Prostate gland (tissue), 2 donors: Measurements from ENCODE around the gene RHPN2. TPM values are rescaled to one million over a fixed set of nuclear protein-coding genes. Genes with fewer than 3 reads are reported as not detected.

Source experiments
- DNase-seq: peaks from one replicate; pipeline ENCODE4 v3.0.0-alpha.2; 2019; ENCODE audit warnings: low spot score
- H3K27ac ChIP-seq, 2 donors: fragments of 200-600 bp; sonication (generic); 2 replicates each; pipeline ENCODE4 v1.5.1; 2017 to 2019
- H3K27me3 ChIP-seq: fragments of 200-600 bp; sonication (generic); replicated peaks from 2 replicates; pipeline ENCODE4 v1.5.1; 2019; ENCODE audit not compliant: insufficient read depth
- H3K36me3 ChIP-seq, 2 donors: fragments of 200-600 bp; sonication (generic); 1 replicate in 1 of 2; 2 replicates in 1 of 2; pipeline versions ENCODE4 v1.5.1 to v1.8.1; 2017 to 2019
- H3K4me1 ChIP-seq: fragments of 200-600 bp; sonication (generic); replicated peaks from 2 replicates; pipeline ENCODE4 v1.5.1; 2019
- H3K4me3 ChIP-seq, 2 donors: fragments of 200-600 bp; sonication (generic); 2 replicates each; pipeline ENCODE4 v1.5.1; 2017 to 2019
- H3K9me3 ChIP-seq: fragments of 200-600 bp; sonication (generic); 2 replicates; pipeline ENCODE4 v1.5.1; 2017
- POLR2A ChIP-seq: fragments of 450-650 bp; IDR thresholded peaks from one replicate; pipeline ENCODE4 v1.6.1; 2016; ENCODE audit warnings: antibody characterized with exemption, mild to moderate bottlenecking
- POLR2AphosphoS5 ChIP-seq: sonication (generic); formaldehyde crosslinking; IDR thresholded peaks from one replicate; pipeline ENCODE4 v1.6.1; 2017; ENCODE audit warnings: antibody characterized with exemption
- WGBS: methylation state at CpG from one replicate; pipeline ENCODE4 v1.1.5; 2018; 5-methylcytosine and 5-hydroxymethylcytosine counted together
- intact Hi-C: fragments of 100-400 bp; cut with DNase I; formaldehyde crosslinking; loops from one replicate; pipeline ENCODE4 v1.14.2; 2022
- total RNA-seq, 2 donors: library from RNA; depleted of rRNA; stranded (reverse); fragments of >200 nt; gene quantifications; one replicate each; pipeline ENCODE4 v1.1.0, GENCODE V29; 2016
- TF ChIP-seq, protein P1 (sequence below), 4 experiments: fragments of 200-600 bp in 2 of 4; fragments of 450-650 bp in 2 of 4; sonication (generic) in 2 of 4; IDR thresholded peaks; 1 replicate in 3 of 4; 2 replicates in 1 of 4; pipeline ENCODE4 v1.5.1; 2016 to 2019; ENCODE audit warnings: antibody characterized with exemption in 4 of 4, mild to moderate bottlenecking in 2 of 4, moderate library complexity in 2 of 4

The RHPN2 gene
- total RNA-seq, 2 donors from 2014 or later: 46.2 to 95.0 TPM

DNA sequence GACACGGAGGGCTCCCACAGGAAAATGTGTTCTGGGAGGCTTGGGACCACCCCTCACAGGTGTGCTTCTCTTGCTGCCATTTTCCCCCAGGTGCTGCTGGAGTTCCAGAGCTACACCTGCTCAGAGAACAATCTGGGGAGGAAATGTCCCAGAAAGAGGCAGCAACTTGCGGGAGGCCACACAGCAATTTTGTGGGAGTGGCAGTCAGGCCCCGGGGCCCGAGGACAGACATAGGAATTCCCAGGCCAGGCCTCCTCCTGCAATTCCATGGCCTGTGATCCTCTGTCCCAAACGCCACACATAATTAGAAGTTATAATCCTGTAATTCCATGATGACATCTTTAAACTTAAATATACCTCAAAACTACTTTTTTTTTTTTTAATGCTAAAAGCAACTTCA is 1.8 kb downstream of the RHPN2 start:
- WGBS: 81% methylated on average over 5 of the region's 5 CpGs
- H3K4me3 ChIP-seq: peak overlapping the region; percentile 69 to 88
- H3K27me3 ChIP-seq: no peaks in the 10 kb centered on the region

DNA sequence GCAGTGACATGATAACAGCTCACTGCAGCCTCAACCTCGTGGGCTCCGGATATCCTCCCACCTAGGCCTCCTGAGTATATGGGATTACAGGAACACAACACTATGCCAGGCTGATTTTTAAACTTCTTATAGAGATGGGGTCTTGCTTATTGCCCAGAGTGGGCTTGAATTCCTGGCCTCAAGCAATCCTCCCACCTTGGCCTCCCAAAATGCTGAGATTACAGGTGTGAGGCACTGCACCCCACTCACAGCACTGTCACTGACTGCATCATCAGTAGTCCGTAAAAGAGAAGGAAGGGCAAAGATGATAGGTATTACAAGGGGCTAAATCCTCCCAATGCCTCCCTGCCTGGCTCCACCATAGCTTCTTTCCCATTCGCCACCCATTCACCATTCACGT is 4.1 kb downstream of the RHPN2 start:
- no peak overlapping the region for H3K4me3 ChIP-seq
- WGBS: 93% methylated on average over 5 of the region's 5 CpGs
- intact Hi-C loops: no loop called here
- no peaks in the 10 kb centered on the region for H3K36me3 ChIP-seq
- DNase-seq: no peak
- no peaks in the 10 kb centered on the region for H3K4me1 ChIP-seq
- H3K27me3 ChIP-seq: no peaks in the 10 kb centered on the region
- TF ChIP-seq POLR2AphosphoS5 (no peak), POLR2A (no peak)
- TF ChIP-seq, protein P1, sequence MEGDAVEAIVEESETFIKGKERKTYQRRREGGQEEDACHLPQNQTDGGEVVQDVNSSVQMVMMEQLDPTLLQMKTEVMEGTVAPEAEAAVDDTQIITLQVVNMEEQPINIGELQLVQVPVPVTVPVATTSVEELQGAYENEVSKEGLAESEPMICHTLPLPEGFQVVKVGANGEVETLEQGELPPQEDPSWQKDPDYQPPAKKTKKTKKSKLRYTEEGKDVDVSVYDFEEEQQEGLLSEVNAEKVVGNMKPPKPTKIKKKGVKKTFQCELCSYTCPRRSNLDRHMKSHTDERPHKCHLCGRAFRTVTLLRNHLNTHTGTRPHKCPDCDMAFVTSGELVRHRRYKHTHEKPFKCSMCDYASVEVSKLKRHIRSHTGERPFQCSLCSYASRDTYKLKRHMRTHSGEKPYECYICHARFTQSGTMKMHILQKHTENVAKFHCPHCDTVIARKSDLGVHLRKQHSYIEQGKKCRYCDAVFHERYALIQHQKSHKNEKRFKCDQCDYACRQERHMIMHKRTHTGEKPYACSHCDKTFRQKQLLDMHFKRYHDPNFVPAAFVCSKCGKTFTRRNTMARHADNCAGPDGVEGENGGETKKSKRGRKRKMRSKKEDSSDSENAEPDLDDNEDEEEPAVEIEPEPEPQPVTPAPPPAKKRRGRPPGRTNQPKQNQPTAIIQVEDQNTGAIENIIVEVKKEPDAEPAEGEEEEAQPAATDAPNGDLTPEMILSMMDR (IDR thresholded peaks at IDR 0.05): no peak
- peak overlapping the region; percentile 39 to 94 for H3K27ac ChIP-seq
- H3K9me3 ChIP-seq: no peaks in the 10 kb centered on the region

More for the DNA sequence above, 1.8 kb downstream of the RHPN2 start:
- TF ChIP-seq POLR2AphosphoS5 (no peak), POLR2A (no peak)
- TF ChIP-seq, protein P1 (IDR thresholded peaks at IDR 0.05): no peak
- no peaks in the 10 kb centered on the region for H3K4me1 ChIP-seq
- DNase-seq: no peak
- no peaks in the 10 kb centered on the region for H3K36me3 ChIP-seq
- H3K9me3 ChIP-seq: no peaks in the 10 kb centered on the region
- intact Hi-C loops: no loop called here
- H3K27ac ChIP-seq: peak overlapping the region; percentile 89 to 94

DNA sequence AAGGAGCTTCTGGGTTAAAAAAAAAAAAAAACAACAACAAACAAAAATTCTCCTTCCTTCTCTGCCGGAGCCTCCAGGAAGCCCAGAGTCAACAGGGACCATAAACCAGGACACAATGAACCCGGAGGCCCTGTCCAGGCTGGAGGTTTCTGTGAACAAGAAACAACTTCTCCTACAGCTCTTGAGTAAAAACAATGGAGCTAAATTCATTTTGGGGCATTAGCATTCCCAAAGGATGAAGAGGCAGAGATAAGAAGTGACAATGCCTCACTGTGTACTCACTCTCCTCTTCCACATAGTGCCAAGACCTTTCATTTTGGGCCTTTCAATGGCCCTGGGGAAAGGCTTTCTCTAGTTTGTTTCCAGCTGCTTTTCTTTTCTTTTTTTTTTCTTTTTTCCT is 9.0 kb downstream of the RHPN2 start:
- peaks cover 4% of the 10 kb centered on the region for H3K4me1 ChIP-seq
- no peaks in the 10 kb centered on the region for H3K9me3 ChIP-seq
- H3K36me3 ChIP-seq: no peaks in the 10 kb centered on the region
- no peak for DNase-seq
- intact Hi-C loops: no loop called here
- whole genome bisulfite sequencing: 31% methylated on average over 2 of the region's 2 CpGs
- no peaks in the 10 kb centered on the region for H3K27me3 ChIP-seq
- H3K4me3 ChIP-seq: no peak overlapping the region
- TF ChIP-seq, protein P1 (IDR thresholded peaks at IDR 0.05): no peak
- no peak for TF ChIP-seq POLR2AphosphoS5
- H3K27ac ChIP-seq: peak overlapping the region; percentile 72 to 75

DNA sequence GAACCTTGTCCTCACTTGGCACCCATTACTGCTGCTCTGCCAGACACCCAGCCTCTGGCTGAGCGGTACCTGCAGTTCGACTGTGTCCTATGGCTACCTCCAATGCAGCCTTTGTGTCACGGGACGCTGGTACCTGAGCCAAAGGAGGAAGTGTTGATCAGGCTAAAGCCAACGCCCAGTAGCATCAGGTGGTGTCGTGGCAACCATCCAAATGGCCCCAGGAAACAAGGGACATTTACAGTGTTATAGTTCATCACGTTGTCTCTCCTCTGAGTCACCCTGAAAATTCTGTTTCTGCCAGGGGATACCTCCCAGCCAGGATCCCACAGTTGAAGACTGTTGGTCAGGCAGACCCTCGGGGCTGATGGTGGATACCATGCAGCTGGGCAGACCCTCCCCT is 10.1 kb downstream of the RHPN2 start:
- intact Hi-C loops: no loop called here
- peak; percentile 69 for DNase-seq
- H3K4me1 ChIP-seq: peaks cover 4% of the 10 kb centered on the region
- 60% methylated on average over 8 of the region's 8 CpGs for WGBS
- H3K4me3 ChIP-seq: no peak overlapping the region
- H3K27ac ChIP-seq: peak overlapping the region; percentile 72 to 75
- H3K9me3 ChIP-seq: no peaks in the 10 kb centered on the region
- TF ChIP-seq POLR2A (no peak), POLR2AphosphoS5 (peak; percentile 38)
- TF ChIP-seq, protein P1 (IDR thresholded peaks at IDR 0.05): no peak
- no peaks in the 10 kb centered on the region for H3K27me3 ChIP-seq
- no peaks in the 10 kb centered on the region for H3K36me3 ChIP-seq

DNA sequence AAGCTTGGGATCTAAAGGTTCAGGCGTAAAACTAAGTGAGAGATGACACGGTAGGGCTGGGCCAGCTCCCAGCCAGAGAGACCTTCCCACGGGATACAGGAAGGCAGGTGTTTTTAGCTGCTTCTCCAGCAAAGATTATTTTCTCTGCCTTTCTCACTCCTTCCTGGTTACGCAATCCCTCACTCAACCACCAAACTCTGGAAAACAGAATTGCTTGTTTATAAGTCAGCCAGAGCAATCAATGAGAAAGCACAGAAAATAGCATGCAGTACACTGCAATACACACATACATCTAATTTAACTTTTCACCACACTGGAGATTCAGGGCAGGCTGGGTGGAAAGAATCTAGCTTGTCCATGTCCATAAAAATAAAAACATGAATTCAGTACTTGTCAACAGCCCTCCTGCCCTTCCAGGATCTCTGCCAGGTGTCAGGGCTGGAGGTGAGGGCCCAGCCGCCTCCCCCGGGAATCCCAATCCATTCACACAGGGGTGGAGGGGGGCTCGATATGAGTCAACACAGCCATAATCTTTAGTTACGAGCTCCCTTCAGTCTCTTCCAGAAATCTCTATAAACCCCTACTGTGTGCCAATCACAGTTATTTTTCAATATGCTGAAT is 12.2 kb downstream of the RHPN2 start:
- peaks cover 4% of the 10 kb centered on the region for H3K4me1 ChIP-seq
- DNase-seq: peak; percentile 27

More for the DNA sequence above, 12.2 kb downstream of the RHPN2 start:
- 54% methylated on average over 8 of the region's 8 CpGs for WGBS
- TF ChIP-seq POLR2A: no peak
- TF ChIP-seq POLR2AphosphoS5: peak; percentile 41
- TF ChIP-seq, protein P1 (IDR thresholded peaks at IDR 0.05): no peak
- H3K9me3 ChIP-seq: no peaks in the 10 kb centered on the region
- no peak overlapping the region for H3K4me3 ChIP-seq
- peak overlapping the region; percentile 72 to 75 for H3K27ac ChIP-seq
- intact Hi-C loops: no loop called here
- no peaks in the 10 kb centered on the region for H3K27me3 ChIP-seq
- H3K36me3 ChIP-seq: no peaks in the 10 kb centered on the region
